COLO668 (cell line): ENCODE data around the gene PSME3IP1.

Experiments used
- DNase-seq: peaks from one replicate; lab custom pipeline; 2025; ENCODE audit not compliant: unreplicated experiment; lab: John Stamatoyannopoulos, UW

Gene PSME3IP1

DNA sequence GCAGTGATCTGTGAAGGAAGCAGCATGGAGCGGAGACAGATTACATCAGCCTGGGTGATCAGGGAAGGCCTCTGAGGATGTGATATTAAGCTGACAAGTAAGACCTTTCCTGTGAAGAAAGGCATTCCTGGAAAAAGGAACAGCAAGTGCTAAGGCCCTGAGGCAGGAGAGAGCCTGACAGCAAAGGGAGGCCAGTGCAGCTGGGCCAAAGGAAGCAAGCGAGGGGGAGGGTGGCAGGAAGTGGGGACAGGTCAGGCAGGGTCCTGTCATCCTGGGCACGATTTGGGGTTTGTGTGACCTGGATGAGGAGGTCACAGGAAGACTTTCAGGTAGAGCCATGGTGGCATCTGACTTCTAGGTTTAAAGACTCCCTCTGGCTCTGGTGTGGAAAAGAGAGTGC lies 81.1 kb downstream of the PSME3IP1 start:
- DNase-seq = no peak

DNA sequence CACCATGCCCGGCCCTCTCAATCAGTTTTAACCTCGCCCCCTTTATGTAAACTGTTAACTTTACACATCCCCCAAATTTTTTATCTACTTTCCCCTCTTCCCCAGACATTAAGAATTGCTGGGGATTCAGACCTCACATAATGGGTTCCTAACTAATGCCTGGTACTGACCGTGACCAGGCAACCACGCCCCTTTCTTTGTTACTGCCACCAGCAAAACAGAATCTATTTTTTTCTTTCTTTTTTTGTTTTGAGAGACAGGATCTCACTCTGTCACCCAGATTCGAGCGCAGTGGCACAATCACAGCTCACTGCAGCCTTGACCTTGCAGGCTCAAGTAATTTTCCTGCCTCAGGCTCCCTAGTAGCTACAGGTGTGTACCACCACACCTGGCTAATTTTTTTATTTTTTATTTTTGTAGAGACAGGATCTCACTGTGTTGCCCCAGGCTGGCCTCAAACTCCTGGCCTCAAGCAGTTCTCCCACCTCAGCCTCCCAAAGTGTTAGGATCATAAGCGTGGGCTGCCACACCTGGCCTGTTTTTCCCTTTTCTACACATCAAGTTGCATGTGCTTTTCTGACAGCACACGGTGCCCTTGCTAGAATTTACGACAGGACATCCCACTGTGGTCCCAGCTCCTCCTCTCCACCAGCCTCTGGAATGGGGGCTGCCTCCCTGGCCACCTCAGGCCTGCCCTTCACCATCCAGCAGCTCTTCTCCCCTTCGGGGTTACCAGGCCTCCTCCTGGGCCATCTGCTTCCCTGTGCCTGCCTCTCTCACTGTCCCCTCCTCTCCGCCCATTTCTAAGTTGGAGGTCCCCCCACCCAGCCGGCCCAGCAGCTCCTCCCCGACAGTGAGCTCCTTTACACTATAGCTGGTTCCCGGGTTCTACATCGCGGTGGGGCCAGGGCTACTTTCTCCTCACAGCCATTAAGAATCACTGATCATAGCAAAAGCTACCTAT lies 82.7 kb downstream of the PSME3IP1 start:
- no peak for DNase-seq
